IPS-18a (cell line): ENCODE results near the gene BRF1.

Experiments used
- H3K27ac ChIP-seq: one replicate; pipeline ENCODE4 v1.5.1; 2013; ENCODE audit warnings: low read length
- H3K27me3 ChIP-seq: one replicate; pipeline ENCODE4 v1.6.1; 2013; ENCODE audit warnings: mild to moderate bottlenecking, low read length; ENCODE audit not compliant: control insufficient read depth, insufficient read depth
- H3K36me3 ChIP-seq: one replicate; pipeline ENCODE4 v1.6.1; 2013; ENCODE audit warnings: low read depth, low read length; ENCODE audit not compliant: control insufficient read depth
- H3K4me1 ChIP-seq: one replicate; pipeline ENCODE4 v1.6.1; 2013; ENCODE audit warnings: low read depth, low read length; ENCODE audit not compliant: control insufficient read depth
- H3K4me3 ChIP-seq: one replicate; pipeline ENCODE4 v1.5.1; 2013; ENCODE audit warnings: low read length
- H3K9ac ChIP-seq: one replicate; pipeline ENCODE4 v1.6.1; 2013; ENCODE audit warnings: mild to moderate bottlenecking, low read length, moderate library complexity
- H3K9me3 ChIP-seq: one replicate; pipeline ENCODE4 v1.6.1; 2013; ENCODE audit warnings: low read depth, low read length; ENCODE audit not compliant: control insufficient read depth

Gene BRF1

DNA sequence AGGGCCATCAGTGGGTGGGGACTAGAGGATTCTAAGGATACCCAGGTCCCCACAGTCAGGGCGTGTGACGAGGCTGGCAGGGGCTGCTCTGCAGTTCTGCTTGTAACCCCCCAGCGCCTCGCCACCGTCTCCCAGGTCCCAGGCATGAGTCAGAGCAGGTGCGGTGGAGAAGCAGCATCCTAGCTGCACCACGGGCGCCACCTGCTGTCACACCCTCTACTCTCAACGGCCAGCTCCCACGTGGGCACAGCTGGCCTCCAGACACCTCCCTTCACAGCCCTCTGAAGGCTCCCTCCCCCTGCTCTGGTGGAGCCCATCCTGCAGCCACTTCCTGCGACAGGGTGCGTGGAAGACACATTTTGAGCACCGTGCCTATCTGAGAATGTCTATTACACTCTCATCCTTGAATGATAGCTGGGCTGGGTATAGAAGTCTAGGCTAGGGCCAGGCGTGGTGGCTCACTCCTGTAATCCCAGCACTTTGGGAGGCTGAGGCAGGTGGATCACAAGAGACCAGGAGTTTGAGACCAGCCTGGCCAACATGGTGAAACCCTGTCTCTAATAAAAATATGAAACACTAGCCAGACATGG lies 112.8 kb downstream of the BRF1 start:
- Histone ChIP-seq H3K4me1 (no peaks in the 10 kb centered on the region), H3K27ac (no peak overlapping the region), H3K27me3 (peaks cover 8% of the 10 kb centered on the region), H3K9me3 (no peaks in the 10 kb centered on the region), H3K9ac (no peak overlapping the region), H3K36me3 (no peaks in the 10 kb centered on the region), H3K4me3 (no peak overlapping the region)

DNA sequence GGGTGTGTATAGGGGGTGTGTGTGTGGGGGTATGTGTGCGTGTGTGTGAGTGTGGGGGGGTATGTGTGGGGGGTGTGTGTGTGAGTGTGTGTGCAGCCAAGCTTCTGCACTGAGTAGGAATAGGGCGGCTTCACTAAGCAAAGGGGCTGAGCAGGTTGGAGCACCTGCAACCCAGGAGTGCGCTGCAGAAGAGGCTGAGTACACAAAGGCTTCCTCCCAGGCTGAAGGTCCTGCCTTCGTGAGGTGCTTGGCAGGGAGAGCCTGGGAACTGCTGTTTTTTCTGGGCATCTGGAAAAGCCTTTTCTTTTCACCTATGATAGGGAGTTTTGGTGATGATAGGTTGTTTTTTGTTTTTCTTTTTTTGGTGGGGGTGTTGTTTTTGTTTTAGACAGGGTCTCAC lies 113.7 kb downstream of the BRF1 start:
- no peaks in the 10 kb centered on the region for H3K4me1 ChIP-seq
- no peak overlapping the region for H3K27ac ChIP-seq
- no peaks in the 10 kb centered on the region for H3K36me3 ChIP-seq
- H3K9me3 ChIP-seq: no peaks in the 10 kb centered on the region
- no peak overlapping the region for H3K9ac ChIP-seq
- peaks cover 16% of the 10 kb centered on the region for H3K27me3 ChIP-seq
- H3K4me3 ChIP-seq: no peak overlapping the region

DNA sequence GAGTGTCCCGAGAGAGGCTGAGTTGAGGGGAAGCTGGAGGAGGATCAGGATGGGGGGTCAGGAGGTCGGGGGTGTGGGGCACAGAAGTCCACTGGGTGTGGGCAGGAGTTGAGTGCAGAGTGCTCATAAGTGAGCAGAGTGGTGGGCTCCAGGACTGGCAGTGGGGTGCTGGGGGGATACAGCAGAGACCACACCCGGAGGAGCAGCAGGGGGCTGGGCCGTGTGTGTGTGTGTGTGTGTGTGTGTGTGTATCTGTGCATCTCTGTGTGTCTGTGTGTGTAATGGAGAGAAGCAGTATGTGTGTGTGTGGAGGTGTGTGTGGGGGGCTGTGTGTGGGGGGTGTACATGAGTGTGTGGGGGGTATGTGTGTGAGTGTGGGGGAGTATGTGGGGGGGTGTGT lies 114.8 kb downstream of the BRF1 start:
- Histone ChIP-seq H3K4me1 (no peaks in the 10 kb centered on the region), H3K9ac (no peak overlapping the region), H3K4me3 (no peak overlapping the region), H3K9me3 (no peaks in the 10 kb centered on the region), H3K27me3 (peaks cover 23% of the 10 kb centered on the region), H3K36me3 (no peaks in the 10 kb centered on the region), H3K27ac (no peak overlapping the region)

DNA sequence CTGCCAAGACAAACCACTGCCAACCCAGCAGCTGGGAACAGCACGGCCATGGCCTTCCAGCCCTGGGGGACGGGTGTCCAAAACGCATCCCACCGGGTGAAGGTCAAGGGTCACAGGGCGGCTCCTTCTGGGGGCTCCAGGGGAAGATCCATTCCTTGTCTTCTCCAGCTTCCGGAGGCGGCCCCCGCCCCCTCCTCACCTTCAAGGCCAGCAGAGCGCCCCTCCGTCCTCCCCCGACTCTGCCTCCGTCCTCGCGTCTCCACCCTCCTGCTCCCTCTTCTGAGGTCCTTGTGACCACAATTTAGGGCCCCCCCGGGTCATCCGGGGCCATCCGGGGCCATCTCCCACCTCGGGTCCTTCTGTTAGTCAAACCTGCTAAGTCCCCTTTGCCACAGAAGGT lies 115.8 kb downstream of the BRF1 start:
- no peak overlapping the region for H3K9ac ChIP-seq
- no peaks in the 10 kb centered on the region for H3K4me1 ChIP-seq
- no peak overlapping the region for H3K27ac ChIP-seq
- H3K4me3 ChIP-seq: no peak overlapping the region
- H3K36me3 ChIP-seq: no peaks in the 10 kb centered on the region
- peaks cover 29% of the 10 kb centered on the region for H3K27me3 ChIP-seq
- no peaks in the 10 kb centered on the region for H3K9me3 ChIP-seq

DNA sequence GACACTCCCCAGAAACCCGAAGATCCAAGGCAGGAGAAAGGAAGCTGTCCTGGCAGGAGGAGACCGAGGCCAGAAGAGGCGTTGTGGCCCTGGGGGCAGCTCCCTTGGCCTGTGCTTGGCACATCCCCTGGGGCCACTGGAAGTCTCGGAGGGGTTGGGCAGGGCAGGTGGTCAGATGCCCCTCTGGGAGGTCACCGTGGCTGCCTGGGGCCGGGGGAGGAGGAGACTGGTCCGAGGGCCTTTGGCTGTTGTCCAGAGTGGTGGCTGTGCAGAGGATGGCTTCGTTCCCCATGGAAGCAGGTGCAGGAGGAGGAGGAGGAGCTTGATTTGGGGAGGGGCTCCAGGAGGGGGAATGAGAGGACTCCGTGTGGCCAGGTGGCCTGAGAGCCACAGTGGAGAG lies 116.3 kb downstream of the BRF1 start:
- Histone ChIP-seq H3K27ac (no peak overlapping the region), H3K27me3 (peaks cover 29% of the 10 kb centered on the region), H3K4me3 (no peak overlapping the region), H3K36me3 (no peaks in the 10 kb centered on the region), H3K4me1 (no peaks in the 10 kb centered on the region), H3K9ac (no peak overlapping the region), H3K9me3 (no peaks in the 10 kb centered on the region)

DNA sequence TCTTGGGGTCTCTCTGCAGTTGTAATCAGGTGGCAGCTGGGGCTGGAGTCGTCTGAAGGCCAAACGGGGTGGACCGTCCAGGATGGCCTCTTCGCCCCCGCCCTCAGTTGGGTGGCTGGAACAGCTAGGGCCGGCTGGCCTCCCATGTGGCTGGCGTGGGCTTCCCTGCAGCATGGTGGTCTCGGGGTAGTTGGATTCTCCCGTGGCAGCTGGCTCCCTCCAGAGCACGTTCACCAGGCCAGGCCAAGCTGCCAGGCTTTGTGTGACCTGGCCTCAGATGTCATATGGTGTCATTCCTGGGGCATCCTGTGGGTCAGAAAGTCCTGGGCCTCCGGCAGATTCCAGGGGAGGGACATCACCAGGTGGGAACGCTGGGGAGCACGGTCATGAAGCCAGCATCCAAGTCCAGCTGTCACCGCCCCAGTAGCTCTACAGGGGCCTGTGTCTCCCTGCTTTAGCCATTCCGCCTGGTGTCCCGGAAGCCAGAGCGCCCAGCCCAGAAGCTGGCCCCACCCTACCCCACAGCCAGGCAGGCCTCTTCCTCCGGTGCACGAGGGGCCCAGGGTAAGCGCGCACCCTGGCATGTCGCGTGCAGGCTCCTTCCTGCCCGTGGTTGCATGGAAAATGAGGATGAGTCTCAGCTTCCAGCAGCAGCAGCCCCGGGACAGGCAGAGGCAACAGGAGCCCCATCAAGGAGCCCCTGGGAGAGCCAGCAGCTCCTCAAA lies 118.3 kb downstream of the BRF1 start:
- H3K27ac ChIP-seq: no peak overlapping the region

DNA sequence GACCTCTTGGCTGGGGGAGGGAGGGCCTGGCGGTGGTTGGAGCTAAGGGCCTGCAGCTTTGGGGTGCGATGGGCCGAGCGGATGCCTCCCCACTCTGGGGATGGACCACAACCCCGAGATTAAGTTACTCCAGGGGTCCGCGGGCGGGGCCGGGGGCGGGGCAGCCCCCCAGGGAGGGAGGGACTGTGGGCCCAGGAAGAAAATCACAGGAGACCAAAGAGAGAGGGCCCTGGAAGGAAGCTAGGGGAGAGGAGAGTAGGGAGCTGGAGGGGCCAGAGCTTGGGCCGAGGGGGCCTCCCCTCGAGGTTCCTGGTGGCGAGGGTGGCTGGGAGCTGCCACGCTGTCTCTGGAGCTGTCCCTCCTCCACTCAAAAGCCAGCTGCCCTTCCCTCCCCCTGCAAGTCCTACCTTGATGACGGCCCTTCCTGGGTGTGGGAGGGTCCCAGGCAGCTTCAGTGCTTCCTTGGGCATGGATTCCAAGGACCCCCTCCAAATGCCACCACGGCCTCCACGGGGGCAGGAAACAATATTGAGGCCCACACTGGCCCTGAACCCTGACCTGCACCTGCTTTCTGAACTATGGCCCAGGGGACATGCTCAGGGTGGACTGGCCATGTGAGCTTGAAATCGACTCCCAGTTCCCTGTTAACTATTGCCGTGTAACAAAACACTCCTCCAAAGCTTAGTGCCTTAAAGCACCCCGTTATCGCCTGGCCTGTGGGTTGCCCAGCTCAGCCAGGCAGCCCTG lies 119.1 kb downstream of the BRF1 start:
- no peaks in the 10 kb centered on the region for H3K4me1 ChIP-seq

More for the DNA sequence above, 118.3 kb downstream of the BRF1 start:
- no peak overlapping the region for H3K9ac ChIP-seq
- H3K36me3 ChIP-seq: no peaks in the 10 kb centered on the region
- H3K9me3 ChIP-seq: no peaks in the 10 kb centered on the region
- H3K4me1 ChIP-seq: no peaks in the 10 kb centered on the region
- peaks cover 29% of the 10 kb centered on the region for H3K27me3 ChIP-seq
- H3K4me3 ChIP-seq: no peak overlapping the region

DNA sequence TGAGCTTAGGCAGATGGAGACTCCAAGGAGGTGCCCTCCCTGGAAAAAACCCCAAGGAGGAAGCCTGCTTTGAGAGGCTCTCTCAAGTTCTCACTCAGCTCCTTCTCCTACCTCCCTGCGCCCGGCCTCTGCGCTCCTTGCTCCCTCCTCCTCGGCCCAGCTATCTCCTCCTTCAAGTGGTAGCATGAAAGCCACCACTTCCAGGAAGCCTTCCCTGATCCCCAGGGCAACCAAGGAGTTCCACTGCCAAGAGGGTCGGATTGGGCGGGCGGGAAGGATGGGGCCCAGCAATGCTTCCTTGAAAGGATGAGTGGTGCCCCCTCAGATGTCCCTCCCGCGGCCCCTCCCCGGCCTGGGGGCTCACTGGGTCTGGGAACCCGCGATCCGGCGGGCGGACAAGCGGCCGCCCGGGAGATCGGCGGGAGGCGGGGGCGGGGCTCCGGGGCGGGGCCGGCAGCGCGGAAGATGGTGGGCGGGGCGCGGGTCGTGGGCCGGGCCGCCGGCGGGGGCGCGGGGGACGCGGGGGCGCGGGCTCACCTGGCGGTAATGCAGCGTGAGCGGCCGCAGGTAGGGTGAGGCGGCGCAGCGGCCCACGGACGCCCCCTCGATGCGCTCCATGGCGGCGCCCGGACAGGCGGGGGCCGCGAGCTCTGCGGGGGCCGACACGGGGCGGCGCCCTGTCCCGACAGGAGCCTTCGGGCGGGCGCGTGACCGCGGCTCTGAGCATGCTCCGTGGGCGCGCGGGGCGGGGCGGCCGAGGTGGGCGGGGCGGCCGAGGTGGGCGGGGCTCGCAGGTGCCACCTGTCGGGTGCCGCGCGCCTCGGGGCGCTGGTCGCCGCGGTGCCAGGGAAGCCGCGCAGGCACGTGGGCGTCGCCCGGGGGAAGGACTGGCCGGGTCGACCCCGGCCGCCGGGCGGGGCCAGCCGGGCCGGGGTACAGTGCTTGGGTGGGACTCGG lies 119.9 kb downstream of the BRF1 start, which contains the start of gene NUDT14:
Gene NUDT14 (minus strand): TSS at position 721 of the 957 bp plus-strand sequence. CDS start 103 bp downstream, at position 618.
- Histone ChIP-seq H3K36me3 (no peaks in the 10 kb centered on the region), H3K4me1 (no peaks in the 10 kb centered on the region), H3K27me3 (peaks cover 29% of the 10 kb centered on the region), H3K4me3 (peak within 1 kb of the TSS; percentile 50), H3K27ac (no peak within 1 kb of the TSS), H3K9me3 (no peaks in the 10 kb centered on the region), H3K9ac (no peak within 1 kb of the TSS)

More for the DNA sequence above, 119.1 kb downstream of the BRF1 start:
- Histone ChIP-seq H3K36me3 (no peaks in the 10 kb centered on the region), H3K27ac (no peak overlapping the region), H3K9ac (no peak overlapping the region), H3K4me3 (peak overlapping the region; percentile 50), H3K9me3 (no peaks in the 10 kb centered on the region), H3K27me3 (peaks cover 29% of the 10 kb centered on the region)

DNA sequence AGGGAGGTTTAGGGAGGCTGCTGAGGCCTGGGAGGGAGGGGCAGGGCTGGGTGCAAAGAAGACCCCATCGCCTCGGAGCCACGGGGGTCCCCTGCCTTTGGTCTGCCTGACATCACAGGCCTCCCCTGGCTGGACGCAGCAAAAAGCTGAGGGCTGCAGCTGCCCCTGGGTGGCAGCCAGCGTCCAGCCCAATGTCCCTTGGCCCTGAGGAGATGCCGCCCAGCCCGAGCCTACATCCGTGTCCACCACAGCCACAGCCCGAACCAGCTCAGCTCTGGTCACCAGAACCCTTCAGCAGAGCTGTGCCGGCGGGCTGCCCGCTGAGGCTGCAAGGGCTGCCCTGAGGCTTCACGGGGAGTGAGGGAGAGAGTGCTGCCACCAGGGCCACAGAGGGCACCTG lies 121.6 kb downstream of the BRF1 start:
- Histone ChIP-seq H3K27ac (no peak overlapping the region), H3K36me3 (no peaks in the 10 kb centered on the region), H3K27me3 (peaks cover 29% of the 10 kb centered on the region), H3K4me1 (no peaks in the 10 kb centered on the region), H3K9ac (no peak overlapping the region), H3K4me3 (no peak overlapping the region), H3K9me3 (no peaks in the 10 kb centered on the region)

DNA sequence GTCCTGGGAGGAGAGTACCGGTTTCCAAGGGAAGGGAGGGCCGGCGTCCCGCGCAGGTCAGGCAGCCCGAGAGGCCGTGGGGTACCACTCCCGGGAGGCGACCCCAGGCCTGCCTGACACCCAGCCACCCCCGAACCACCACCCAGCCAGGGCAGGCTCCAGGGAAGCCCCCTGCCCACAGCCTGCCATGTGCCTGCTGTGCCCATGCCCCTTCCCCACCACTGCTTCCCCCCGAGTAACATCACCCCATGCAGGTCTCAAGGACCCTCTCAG lies 122.0 kb downstream of the BRF1 start:
- H3K9me3 ChIP-seq: no peaks in the 10 kb centered on the region
- H3K36me3 ChIP-seq: no peaks in the 10 kb centered on the region
- H3K27ac ChIP-seq: no peak overlapping the region
- H3K27me3 ChIP-seq: peaks cover 29% of the 10 kb centered on the region
- no peaks in the 10 kb centered on the region for H3K4me1 ChIP-seq
- no peak overlapping the region for H3K4me3 ChIP-seq
- H3K9ac ChIP-seq: no peak overlapping the region
